Activated gamma-delta T cell (primary cell): Measurements from ENCODE around the gene DMP1.

Experiments used
- DNase-seq: peaks from one replicate; lab custom pipeline; 2025; lab: John Stamatoyannopoulos, UW
- total RNA-seq, 2 donors: gene quantifications; one replicate each; lab custom pipeline; 2026; lab: John Stamatoyannopoulos, UW

Gene DMP1
- 0 reads per million in 2 donors for total RNA-seq

GRCh38 chr4:87649980-87650379, at the start of gene DMP1:
DMP1 (plus strand) TSS chr4:87650280; CDS start chr4:87656493, 6,213 bp downstream.
- no peak for DNase-seq

GRCh38 chr4:87601361-87601760, 48.7 kb upstream of the DMP1 start:
- no peak for DNase-seq

- no peak for DNase-seq
These were observed 41.9 kb upstream of the DMP1 start, which contains the start of gene DSPP for GRCh38 chr4:87608229-87608628. DSPP (plus strand) TSS chr4:87608529; CDS start chr4:87610909, 2,380 bp downstream.

GRCh38 chr4:87614292-87614890, 35.7 kb upstream of the DMP1 start:
- DNase-seq: no peak

- DNase-seq: no peak
These were observed 33.8 kb upstream of the DMP1 start for GRCh38 chr4:87616268-87616667.

GRCh38 chr4:87620086-87620485, 30.0 kb upstream of the DMP1 start:
- DNase-seq: no peak

- DNase-seq: no peak
These were observed 29.6 kb upstream of the DMP1 start for GRCh38 chr4:87620491-87620890.

- no peak for DNase-seq
These were observed 27.8 kb upstream of the DMP1 start for GRCh38 chr4:87622303-87622702.

- no peak for DNase-seq
These were observed 25.4 kb upstream of the DMP1 start for GRCh38 chr4:87624698-87625097.

- no peak for DNase-seq
These were observed 18.4 kb upstream of the DMP1 start for GRCh38 chr4:87631668-87632067.

- DNase-seq: no peak
These were observed 17.6 kb upstream of the DMP1 start for GRCh38 chr4:87632469-87632868.

GRCh38 chr4:87633243-87633642, 16.8 kb upstream of the DMP1 start:
- no peak for DNase-seq

- no peak for DNase-seq
These were observed 5.8 kb upstream of the DMP1 start for GRCh38 chr4:87644286-87644685.

- DNase-seq: no peak
These were observed 858 bp downstream of the DMP1 start for GRCh38 chr4:87650938-87651337.

GRCh38 chr4:87651941-87652340, 1.9 kb downstream of the DMP1 start:
- no peak for DNase-seq

- no peak for DNase-seq
These were observed 4.5 kb downstream of the DMP1 start for GRCh38 chr4:87654487-87655044.

- no peak for DNase-seq
These were observed 7.4 kb downstream of the DMP1 start for GRCh38 chr4:87657525-87657924.

GRCh38 chr4:87659247-87659931, 9.3 kb downstream of the DMP1 start:
- no peak for DNase-seq

- no peak for DNase-seq
These were observed 12.8 kb downstream of the DMP1 start for GRCh38 chr4:87662871-87663270.

- DNase-seq: no peak
These were observed 19.3 kb downstream of the DMP1 start for GRCh38 chr4:87669373-87669772.

- no peak for DNase-seq
These were observed 27.7 kb downstream of the DMP1 start for GRCh38 chr4:87677731-87678130.

- no peak for DNase-seq
These were observed 29.5 kb downstream of the DMP1 start for GRCh38 chr4:87679449-87680169.

GRCh38 chr4:87680271-87680670, 30.2 kb downstream of the DMP1 start:
- no peak for DNase-seq
